CD4-positive, alpha-beta T cell treated with Interleukin-17A for 4 hours (primary cell): ENCODE measurements around the gene LEMD2.
A peak's percentile ranks its signal among the peaks of the same experiment; 100 is the strongest.

Experiments used
- DNase-seq: peaks from one replicate; pipeline ENCODE4 v3.0.0-alpha.2; 2020; ENCODE audit warnings: mixed read lengths

Gene LEMD2

GRCh38 chr6:33754222-33754621, 34.7 kb downstream of the LEMD2 start:
- no peak for DNase-seq

DNA sequence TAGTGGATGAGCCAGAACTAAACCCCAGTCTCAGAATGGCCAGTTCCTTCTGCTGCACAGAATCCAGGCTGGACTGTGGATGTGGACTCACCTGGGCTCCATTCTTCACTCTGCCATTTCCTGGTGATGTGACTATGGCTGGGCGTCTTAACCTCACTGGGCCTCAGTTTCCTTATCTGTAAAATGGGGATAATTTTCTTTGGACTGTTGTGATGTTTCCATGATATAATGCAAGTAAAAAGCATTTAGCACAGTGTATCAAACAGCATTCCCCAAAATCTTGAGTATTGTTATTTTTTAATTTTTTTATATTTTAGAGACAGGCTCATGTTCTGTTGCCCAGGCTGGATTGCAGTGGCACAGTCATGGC, 36.3 kb downstream of the LEMD2 start:
- DNase-seq = no peak

- DNase-seq = no peak
These were observed 36.9 kb downstream of the LEMD2 start for GRCh38 chr6:33751771-33752645.

DNA sequence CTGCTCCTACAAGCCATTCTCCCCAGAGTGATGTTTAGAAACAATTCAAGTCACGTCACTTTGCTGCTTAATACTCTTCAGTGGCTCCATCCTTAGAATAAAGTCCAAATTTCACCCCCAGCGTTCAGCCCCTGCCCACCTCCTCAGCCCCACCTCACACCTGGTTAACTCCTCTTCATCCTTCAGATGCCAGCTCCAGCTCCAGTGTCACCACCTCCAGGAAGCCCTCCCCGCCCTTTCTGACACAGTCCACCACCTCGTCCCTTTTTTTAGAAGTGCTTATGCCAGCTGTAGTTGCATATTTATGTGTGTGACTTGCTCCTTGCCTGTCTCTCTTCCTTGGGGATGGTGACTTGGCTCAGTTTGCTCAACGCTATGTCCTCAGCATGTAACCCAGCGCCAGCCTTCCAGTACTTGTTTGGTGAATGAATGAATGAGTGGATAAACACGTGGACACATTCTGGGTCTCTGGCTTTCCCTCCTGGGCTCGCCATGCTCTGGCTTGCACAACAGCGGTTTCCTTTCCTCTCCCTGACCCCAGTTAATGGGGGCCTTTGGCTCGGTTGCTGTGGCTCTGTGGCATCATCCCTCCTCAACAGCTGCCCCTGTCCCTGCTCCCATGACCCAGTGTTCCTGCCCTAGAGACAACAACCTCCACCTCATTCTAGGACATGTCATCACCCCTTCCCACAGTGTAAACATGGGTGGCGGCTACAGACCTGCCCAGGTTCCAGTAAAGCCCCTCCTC, 38.5 kb downstream of the LEMD2 start:
- DNase-seq = no peak

- DNase-seq = no peak
These were observed 39.5 kb downstream of the LEMD2 start for GRCh38 chr6:33749401-33749800.

GRCh38 chr6:33748841-33749240, 40.1 kb downstream of the LEMD2 start:
- DNase-seq = no peak

DNA sequence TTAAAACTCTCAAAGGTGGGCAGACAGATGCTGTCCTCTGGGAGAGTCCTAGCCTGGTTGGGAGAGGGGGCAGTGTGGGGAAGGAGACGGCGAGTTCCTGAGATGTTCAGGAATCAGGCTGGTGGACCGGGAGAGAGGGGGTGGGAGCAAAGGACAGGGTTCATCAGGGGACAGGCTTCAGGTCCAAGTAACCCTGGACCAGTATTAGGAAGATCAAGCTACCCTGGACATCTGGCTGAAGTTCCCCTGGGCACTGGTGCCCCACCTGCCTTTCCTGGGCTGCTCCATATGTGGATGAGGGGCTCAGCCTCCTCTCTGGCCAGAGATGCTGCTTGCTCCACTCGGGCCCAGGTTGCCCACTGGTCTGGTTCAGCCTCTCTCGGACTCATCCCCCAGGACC, 41.1 kb downstream of the LEMD2 start:
- no peak for DNase-seq

DNA sequence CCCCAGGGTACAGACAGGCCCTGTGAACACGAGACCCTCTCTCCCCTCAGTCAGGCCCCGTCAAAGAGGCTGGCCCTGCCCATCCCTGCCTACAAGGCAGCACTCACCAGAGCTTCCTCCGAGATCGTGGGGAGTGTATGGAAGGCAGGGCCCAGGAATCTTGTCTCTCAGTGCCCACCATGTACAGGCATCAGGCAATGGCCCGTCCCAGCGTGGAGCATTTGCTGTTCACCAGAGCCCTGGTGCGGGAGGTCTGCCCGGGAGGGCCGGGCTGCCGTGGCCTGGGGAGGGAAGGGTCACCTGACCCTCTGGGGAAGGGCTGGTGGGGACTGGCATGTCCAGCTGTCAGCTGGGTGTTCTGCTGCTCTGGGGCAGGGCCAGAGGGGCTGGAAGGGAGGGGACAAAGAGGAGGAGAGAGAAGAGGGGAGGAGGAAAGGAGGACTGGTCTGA, 42.3 kb downstream of the LEMD2 start, which contains the start of gene IP6K3:
Gene IP6K3 (minus strand): TSS at position 255 of the 450 bp plus-strand sequence. CDS start 11,429 bp downstream, outside the sequence.
- no peak for DNase-seq

DNA sequence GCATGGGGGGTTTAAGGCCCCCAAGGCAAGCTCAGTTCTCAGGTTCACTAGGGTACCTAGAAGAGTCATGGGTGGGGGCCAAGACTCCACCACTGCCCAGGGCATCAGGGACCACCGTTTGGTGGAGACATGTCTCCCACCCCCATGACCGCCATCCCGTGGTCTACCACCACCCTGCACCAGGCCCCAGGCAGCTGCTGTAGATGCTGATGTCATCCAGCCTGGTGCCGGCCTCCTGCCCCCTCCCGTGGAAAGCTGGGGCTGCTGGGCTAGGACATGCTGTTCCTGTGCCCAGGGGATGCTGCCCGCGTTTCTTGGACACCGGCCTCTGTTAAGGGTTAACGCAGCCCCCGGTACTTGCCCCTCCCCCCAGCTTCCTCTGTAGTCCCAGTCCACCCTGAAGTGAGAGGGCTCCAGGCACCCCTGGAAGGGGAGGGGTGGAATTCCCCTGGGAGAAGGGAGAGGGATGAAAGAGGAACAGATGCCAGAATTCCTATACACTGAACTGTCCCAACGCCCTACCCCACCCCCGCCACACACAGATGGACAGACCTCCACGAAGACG, 42.8 kb downstream of the LEMD2 start:
- DNase-seq = no peak

DNA sequence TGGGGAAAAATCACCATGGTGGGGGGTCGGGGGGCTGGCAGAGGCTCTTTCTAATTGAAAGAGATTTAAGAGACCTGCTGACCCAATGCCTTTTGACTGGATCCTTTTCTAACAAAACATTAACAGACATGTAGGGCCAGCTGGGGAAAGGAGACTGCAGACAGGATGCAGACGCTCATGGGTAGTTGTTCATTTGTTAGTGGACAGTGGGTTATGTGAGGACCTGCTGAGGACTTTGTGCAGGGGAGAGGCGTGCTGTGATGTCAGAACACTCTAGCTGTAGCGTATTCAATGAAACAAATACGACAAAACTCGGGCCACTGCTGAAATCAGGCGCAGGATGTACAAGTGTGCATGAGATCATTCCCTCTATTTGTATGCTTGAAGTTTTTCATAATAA, 43.4 kb downstream of the LEMD2 start:
- DNase-seq = no peak

- DNase-seq = no peak
These were observed 43.9 kb downstream of the LEMD2 start for GRCh38 chr6:33744895-33745546.

- DNase-seq = peak; percentile 82
These were observed 44.7 kb downstream of the LEMD2 start for GRCh38 chr6:33744001-33744848.

DNA sequence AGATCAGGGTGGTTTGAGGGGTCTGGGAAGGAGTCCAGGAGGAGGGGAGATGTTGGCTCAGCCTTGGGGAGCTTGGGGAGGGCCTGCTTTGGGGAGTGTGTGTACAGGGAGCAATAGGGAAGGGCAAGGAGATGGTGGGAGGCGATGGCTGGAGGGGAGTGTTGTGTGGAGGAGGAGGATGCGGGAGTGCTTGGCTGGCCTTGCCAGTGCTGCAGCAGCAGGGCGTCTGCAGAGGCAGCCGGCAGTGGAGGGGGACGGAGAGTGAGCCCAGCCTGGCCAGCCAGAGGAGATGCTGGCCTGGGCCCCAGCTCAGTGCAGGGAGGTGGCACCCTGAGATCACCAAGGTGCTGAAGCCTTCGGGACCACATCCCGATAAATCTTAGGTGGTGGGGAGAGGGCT, 46.1 kb downstream of the LEMD2 start:
- no peak for DNase-seq

GRCh38 chr6:33742092-33742491, 46.8 kb downstream of the LEMD2 start:
- no peak for DNase-seq

DNA sequence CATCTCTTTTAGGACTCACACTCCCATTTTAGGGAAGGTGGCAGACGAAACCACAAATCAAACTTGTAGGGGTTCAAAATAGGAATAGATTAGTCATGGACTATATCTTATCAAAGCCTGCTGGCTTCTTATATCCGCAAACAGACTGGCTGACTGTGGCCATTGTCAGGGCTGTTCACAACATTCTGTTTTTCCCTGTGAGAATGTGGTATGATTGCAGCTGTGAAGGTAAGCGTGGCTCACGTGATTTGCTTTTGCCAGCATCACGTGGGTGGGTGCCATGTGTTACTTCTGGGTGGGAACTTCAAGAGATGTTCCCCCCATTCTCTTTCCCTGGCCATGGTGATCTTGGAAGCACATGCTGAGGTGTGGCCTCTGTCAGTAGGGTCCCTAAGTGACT, 48.1 kb downstream of the LEMD2 start:
- DNase-seq = no peak

DNA sequence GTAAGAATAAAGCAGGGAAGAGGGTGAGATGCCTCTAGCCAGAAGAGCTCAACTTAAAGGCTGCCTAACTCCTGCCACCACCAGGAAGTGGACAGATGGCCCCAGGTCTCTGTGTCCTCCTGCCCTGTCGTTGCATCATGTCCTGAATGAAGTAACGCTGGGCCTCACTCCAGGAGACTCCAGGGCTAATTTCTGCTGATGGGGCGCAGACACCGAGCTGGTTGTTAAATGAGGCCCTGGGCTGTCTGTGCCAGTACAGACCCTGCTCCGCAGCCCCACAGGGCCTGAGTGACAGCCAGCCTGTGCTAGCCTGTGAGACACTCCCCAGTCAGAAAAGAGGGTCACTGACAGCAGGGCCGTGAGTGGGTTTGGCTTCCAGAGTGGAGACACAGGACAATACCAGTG, 48.7 kb downstream of the LEMD2 start:
- no peak for DNase-seq

GRCh38 chr6:33739571-33739970, 49.4 kb downstream of the LEMD2 start:
- DNase-seq = no peak

GRCh38 chr6:33738879-33739278, 50.1 kb downstream of the LEMD2 start:
- DNase-seq = no peak

DNA sequence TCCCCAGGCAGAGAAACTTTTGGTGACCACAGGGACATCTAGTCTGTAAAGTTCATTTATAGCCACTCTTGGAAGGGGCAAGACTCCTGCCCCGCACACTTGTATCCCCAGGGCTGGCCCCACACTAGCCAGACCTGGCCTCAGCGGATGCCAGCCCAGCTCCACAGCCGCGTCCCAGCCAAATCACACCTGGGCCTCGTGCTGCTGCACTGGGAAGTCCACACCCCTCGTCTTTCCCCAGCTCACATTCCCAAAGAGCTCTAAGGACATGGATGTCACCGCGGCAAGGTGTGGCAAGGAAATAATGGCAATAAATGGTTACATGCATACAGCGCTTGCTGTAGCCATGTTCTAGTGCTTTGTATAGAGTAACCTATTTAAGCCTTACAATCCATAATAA, 50.8 kb downstream of the LEMD2 start:
- DNase-seq = no peak

- DNase-seq = no peak
These were observed 51.5 kb downstream of the LEMD2 start for GRCh38 chr6:33737267-33738026.

- no peak for DNase-seq
These were observed 53.7 kb downstream of the LEMD2 start for GRCh38 chr6:33735216-33735615.

- DNase-seq = no peak
These were observed 55.3 kb downstream of the LEMD2 start for GRCh38 chr6:33733709-33734007.
